ENCODE measurements around the gene CREB3L2. TPM values are rescaled to one million over a fixed set of nuclear protein-coding genes. Genes with fewer than 3 reads are reported as not detected.
A peak's percentile ranks its signal among the peaks of the same experiment; 100 is the strongest.

CREB3L2 gene
- total RNA-seq, 2 experiments from 2014 or later: 21.0 to 24.4 TPM

DNA sequence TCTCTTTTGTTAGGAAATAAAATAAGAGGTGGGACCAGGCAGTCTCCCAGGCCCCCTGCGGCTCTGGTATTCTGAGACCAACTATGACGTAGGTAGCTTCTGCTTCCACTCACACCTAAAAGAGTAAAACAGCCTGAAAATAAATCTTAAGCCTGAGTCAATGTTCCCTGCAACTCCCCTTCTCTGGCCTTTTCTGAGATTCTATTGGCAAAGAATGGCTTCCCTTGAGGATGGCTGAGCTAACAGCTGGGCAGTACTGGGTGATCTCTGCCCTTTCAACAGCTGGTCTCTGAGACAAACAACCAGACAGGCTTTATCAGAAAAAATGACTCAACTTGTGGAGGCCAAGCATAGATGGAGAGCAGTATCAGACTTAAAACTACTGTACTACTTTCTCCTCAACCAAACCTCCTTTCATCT, 58.7 kb downstream of the CREB3L2 start:
- POLR2A ChIA-PET: no interaction called here
- Mint-ChIP-seq H3K36me3 (ENCODE audit: low read depth) (no peaks in the 10 kb centered on the region), H3K4me3 (no peak overlapping the region), H3K4me1 (ENCODE audit: low read depth) (peaks cover 11% of the 10 kb centered on the region), H3K9me3 (no peaks in the 10 kb centered on the region), H3K27ac (no peak overlapping the region), H3K27me3 (no peaks in the 10 kb centered on the region)
- CTCF ChIA-PET: interaction anchor here (0.9 to 2.1 kb wide), 3 partner anchors 10 to 58 kb away, joined by 3 to 6 read pairs (median 3); partner anchors contain the start of gene CREB3L2
- intact Hi-C loops (cut with micrococcal nuclease): no loop called here
- ATAC-seq (no peak), DNase-seq (no peak)
- TF ChIP-seq, protein P1, sequence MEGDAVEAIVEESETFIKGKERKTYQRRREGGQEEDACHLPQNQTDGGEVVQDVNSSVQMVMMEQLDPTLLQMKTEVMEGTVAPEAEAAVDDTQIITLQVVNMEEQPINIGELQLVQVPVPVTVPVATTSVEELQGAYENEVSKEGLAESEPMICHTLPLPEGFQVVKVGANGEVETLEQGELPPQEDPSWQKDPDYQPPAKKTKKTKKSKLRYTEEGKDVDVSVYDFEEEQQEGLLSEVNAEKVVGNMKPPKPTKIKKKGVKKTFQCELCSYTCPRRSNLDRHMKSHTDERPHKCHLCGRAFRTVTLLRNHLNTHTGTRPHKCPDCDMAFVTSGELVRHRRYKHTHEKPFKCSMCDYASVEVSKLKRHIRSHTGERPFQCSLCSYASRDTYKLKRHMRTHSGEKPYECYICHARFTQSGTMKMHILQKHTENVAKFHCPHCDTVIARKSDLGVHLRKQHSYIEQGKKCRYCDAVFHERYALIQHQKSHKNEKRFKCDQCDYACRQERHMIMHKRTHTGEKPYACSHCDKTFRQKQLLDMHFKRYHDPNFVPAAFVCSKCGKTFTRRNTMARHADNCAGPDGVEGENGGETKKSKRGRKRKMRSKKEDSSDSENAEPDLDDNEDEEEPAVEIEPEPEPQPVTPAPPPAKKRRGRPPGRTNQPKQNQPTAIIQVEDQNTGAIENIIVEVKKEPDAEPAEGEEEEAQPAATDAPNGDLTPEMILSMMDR (IDR thresholded peaks at IDR 0.05): no peak

DNA sequence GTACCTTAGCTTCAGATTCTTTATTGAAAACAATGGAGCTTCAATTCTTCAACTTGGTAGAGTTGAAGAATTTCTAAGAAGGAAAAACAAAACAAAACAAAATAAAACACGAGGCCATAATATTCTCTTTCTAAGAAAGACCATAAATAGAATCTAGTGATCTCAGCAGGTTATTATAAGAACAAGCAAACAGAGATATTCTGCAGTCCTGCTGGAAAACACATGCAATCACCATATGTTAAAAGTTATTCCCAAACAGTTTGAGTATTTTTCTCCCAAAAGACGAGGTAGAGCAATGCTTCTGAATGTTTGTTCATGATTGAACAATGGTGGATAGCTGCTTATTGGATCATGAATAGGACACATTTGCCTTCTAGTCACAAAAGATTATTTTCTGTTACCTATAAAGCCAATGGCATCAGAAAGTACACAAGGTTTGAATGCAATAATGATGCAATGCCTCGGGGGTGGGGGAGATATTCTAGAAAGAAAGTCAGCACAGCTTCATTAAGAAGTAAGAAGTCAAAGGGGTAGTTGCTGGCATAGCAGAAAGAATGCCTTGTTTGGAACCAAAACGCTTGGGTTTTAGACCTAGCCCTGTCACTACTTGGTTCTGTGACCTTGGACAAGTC, 59.3 kb downstream of the CREB3L2 start:
- H3K27ac Mint-ChIP-seq: no peak overlapping the region
- intact Hi-C loops (cut with micrococcal nuclease): no loop called here
- ChIA-PET POLR2A (no interaction called here), CTCF (interaction anchor here (0.9 to 2.1 kb wide), 4 partner anchors 9 to 60 kb away, joined by 3 to 6 read pairs (median 4); partner anchors contain the start of gene CREB3L2)
- DNase-seq (no peak), ATAC-seq (no peak)
- H3K27me3 Mint-ChIP-seq: no peaks in the 10 kb centered on the region
- peaks cover 11% of the 10 kb centered on the region for H3K4me1 Mint-ChIP-seq (ENCODE audit: low read depth)
- no peak overlapping the region for H3K4me3 Mint-ChIP-seq
- TF ChIP-seq, protein P1 (IDR thresholded peaks at IDR 0.05): no peak
- no peaks in the 10 kb centered on the region for H3K36me3 Mint-ChIP-seq (ENCODE audit: low read depth)
- H3K9me3 Mint-ChIP-seq: no peaks in the 10 kb centered on the region

DNA sequence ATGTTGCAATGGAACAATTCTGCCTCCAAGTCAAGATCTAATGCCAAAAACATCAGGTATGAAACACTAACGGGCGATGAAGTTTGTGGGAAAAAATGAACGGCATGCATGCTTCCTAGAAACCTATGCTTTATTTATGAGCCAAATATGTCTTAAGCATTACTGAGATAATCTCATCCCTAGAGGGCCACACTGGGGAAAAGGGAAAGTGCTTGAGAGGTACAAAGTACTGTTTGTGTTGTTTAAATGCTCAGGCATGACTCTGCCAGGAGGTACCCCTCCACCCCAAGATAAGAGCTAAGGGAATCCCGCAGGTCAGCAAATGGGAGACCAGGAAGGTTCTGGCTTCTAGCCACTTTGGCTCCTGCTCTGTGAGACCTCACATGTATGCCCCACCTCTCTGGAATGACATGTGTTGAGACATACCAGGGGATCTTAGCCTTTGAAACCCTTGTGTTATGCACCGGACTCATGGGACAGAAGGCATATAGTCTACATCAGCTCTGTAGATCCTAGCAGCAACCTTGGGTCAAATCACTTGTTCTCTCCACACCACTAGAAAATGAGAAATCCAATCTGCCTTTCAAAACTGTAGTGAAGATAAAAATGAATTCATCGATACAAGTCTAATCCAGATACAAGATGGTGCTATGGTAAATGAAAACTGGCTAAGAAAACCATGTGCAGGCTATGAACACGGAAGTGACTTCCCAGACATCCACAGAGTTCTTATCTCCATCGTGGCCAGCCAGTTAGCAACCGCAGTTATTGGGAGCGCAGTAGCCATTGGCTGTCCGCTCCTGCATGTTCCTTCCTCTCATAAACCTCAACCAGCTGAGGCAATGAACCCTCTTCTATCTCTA, 61.0 kb downstream of the CREB3L2 start:
- no peaks in the 10 kb centered on the region for H3K27me3 Mint-ChIP-seq
- ChIA-PET CTCF (interaction anchor here (1.5 kb wide), 1 partner anchor 62 kb away, joined by 4 read pairs; no protein-coding TSS in a partner anchor), POLR2A (no interaction called here)
- H3K4me1 Mint-ChIP-seq (ENCODE audit: low read depth): peaks cover 18% of the 10 kb centered on the region
- H3K27ac Mint-ChIP-seq: no peak overlapping the region
- ATAC-seq: no peak
- no peak overlapping the region for H3K4me3 Mint-ChIP-seq
- no peaks in the 10 kb centered on the region for H3K36me3 Mint-ChIP-seq (ENCODE audit: low read depth)
- intact Hi-C loops (cut with micrococcal nuclease): no loop called here
- H3K9me3 Mint-ChIP-seq: no peaks in the 10 kb centered on the region
- DNase-seq: no peak
- TF ChIP-seq, protein P1 (IDR thresholded peaks at IDR 0.05): no peak

DNA sequence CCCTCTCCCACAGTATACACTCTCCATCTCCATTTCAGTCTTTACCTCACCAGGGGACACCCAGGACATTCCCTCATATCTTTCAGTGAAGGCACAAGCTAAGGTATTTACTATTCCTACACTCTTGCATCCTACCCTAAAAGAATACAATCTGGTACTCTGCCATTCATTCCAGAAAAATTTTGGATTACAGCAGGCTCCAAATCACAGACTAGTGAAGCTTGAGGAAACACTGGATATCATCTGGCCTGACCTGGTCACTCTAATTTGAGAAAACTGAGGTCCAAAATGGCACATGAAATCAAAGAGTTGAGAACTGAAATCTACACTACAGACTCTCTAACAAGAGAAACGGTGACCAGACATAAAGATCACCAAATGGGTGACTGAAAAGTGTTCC, 61.7 kb downstream of the CREB3L2 start:
- H3K27ac Mint-ChIP-seq: peak overlapping the region; percentile 12
- no peak for ATAC-seq
- H3K36me3 Mint-ChIP-seq (ENCODE audit: low read depth): no peaks in the 10 kb centered on the region
- no peak overlapping the region for H3K4me3 Mint-ChIP-seq
- ChIA-PET CTCF (interaction anchor here (1.4 kb wide), 1 partner anchor 36 kb away, joined by 4 read pairs; no protein-coding TSS in a partner anchor), POLR2A (no interaction called here)
- intact Hi-C loops (cut with micrococcal nuclease): no loop called here
- TF ChIP-seq, protein P1 (IDR thresholded peaks at IDR 0.05): no peak
- no peaks in the 10 kb centered on the region for H3K27me3 Mint-ChIP-seq
- no peaks in the 10 kb centered on the region for H3K9me3 Mint-ChIP-seq
- no peak for DNase-seq
- peaks cover 24% of the 10 kb centered on the region for H3K4me1 Mint-ChIP-seq (ENCODE audit: low read depth)

DNA sequence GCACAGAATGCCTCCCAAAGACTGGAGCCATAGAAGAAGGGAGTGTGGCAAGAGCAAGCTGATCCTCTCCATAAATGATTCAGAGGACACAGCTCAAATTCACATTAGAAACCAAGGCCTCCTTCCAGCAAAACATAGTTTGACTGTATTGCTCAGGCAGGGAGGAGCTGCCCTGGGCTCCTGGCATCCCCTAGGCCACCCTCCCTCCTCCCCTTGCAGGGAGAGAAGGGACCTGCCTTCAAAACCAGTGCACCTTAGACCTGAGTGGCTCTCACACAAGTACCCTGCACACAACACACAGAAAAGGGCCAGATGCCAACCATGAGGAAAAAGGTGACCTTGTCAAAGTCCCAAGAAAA, 64.7 kb downstream of the CREB3L2 start:
- Mint-ChIP-seq H3K27me3 (no peaks in the 10 kb centered on the region), H3K9me3 (no peaks in the 10 kb centered on the region), H3K36me3 (ENCODE audit: low read depth) (peaks cover 11% of the 10 kb centered on the region), H3K4me1 (ENCODE audit: low read depth) (peaks cover 37% of the 10 kb centered on the region), H3K27ac (no peak overlapping the region), H3K4me3 (no peak overlapping the region)
- ChIA-PET CTCF (interaction anchor here (1.0 to 1.1 kb wide), 2 partner anchors 66 to 72 kb away, joined by 3 read pairs; no protein-coding TSS in a partner anchor), POLR2A (interaction anchor here (1.4 kb wide), 1 partner anchor 11 kb away, joined by 4 read pairs; no protein-coding TSS in a partner anchor)
- no peak for DNase-seq
- ATAC-seq: no peak
- TF ChIP-seq, protein P1 (IDR thresholded peaks at IDR 0.05): no peak
- intact Hi-C loops (cut with micrococcal nuclease): no loop called here

All from activated CD8-positive, alpha-beta T cell treated with anti-CD3 and anti-CD28 coated beads for 36 hours (primary cell).